Activated naive CD4-positive, alpha-beta T cell (primary cell): ENCODE measurements around the gene SDCCAG8.

Source experiments
- DNase-seq, 4 experiments: peaks; one replicate each; lab custom pipeline; 2025; lab: John Stamatoyannopoulos, UW

Gene SDCCAG8

GRCh38 chr1:243420016-243420945, 164.4 kb downstream of the SDCCAG8 start:
- DNase-seq, result no peak

- no peak for DNase-seq
Measured at GRCh38 chr1:243420946-243421685, 165.3 kb downstream of the SDCCAG8 start.

DNA sequence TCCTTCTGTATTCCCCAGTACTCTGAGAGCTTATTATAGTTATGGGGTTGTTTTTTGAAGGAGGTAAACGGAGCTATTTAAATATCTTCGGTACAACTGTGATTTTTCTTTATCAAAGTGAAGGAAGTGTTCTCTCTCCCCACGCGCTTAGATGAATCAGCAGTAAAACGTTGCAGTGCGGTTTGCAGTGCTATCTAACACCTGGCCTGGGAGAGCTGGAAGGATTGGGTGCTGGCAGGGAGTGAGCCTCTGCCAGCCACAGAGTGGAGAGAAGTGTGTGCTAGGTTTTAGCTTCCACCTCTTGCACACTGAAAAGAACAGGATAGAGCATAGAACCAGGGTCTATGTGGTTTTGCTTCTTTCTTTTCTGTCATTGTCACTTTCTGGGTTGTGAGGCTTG, 165.9 kb downstream of the SDCCAG8 start:
- DNase-seq, result peak in 1 of 4 experiments; percentile 1

DNA sequence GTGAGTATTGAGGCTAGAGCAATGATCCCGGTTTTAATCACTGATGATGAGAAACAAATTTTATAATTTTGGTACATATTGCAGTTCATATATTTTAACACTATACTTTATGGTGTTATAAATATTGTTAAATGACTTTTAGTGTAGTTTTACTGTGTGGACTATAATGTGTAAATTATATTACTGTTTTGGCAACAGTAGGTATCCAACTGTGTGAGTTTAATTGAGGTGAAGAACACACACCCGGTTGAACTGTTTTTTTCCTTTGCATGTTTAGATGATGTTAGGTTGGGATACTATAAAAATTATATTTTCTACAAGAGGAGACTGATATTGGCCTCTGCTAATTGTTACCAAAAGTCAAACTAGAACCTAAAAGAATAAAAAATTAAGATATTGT, 166.5 kb downstream of the SDCCAG8 start:
- no peak for DNase-seq

GRCh38 chr1:243428084-243428483, 172.2 kb downstream of the SDCCAG8 start:
- DNase-seq, result no peak

- no peak for DNase-seq
Measured at GRCh38 chr1:243428617-243429342, 172.9 kb downstream of the SDCCAG8 start.

GRCh38 chr1:243431591-243431990, 175.8 kb downstream of the SDCCAG8 start:
- no peak for DNase-seq

- DNase-seq, result no peak
Measured at GRCh38 chr1:243432136-243432535, 176.3 kb downstream of the SDCCAG8 start.

GRCh38 chr1:243433737-243434370, 178.0 kb downstream of the SDCCAG8 start:
- DNase-seq, result no peak

GRCh38 chr1:243434594-243434993, 178.8 kb downstream of the SDCCAG8 start:
- no peak for DNase-seq

- DNase-seq, result no peak
Measured at GRCh38 chr1:243435836-243436235, 180.0 kb downstream of the SDCCAG8 start.

GRCh38 chr1:243438146-243438545, 182.3 kb downstream of the SDCCAG8 start:
- no peak for DNase-seq

DNA sequence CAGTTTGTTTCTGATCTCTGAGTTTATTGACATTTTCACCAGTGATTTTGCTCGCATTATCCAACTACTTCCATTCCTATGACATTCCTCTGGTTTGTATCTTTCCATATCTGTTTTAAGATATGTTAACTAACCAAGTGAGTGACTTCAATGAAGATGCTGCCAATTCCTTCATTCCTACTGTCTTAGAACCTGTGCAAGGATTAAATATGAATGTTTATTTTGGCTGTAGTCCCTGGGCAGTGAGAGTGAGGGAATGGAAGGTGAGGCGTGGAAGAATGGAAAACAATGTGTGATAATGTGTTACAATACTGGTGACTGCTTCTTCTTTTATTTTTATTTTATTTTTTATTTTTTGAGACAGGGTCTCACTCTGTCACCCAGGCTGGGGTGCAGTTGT, 183.0 kb downstream of the SDCCAG8 start:
- no peak for DNase-seq

GRCh38 chr1:243440406-243440805, 184.6 kb downstream of the SDCCAG8 start:
- DNase-seq, result no peak

DNA sequence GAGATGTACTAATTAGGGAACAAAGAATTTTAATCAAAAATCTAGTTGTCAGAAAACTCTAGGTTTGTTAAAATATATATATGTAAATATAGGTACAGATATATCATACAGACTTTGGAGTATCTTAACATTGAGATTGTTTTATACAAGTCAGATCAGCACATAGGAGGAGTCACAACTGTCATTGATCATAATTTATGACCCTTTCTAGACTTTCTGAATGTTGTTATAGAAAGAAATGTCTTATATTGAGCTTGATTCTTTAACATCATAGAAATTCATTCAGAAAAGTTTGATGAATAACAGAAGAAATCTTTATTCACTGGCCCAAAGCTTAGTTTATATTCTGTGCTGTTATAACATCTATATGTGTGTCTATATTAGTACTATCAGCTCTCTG, 185.8 kb downstream of the SDCCAG8 start:
- DNase-seq, result no peak

DNA sequence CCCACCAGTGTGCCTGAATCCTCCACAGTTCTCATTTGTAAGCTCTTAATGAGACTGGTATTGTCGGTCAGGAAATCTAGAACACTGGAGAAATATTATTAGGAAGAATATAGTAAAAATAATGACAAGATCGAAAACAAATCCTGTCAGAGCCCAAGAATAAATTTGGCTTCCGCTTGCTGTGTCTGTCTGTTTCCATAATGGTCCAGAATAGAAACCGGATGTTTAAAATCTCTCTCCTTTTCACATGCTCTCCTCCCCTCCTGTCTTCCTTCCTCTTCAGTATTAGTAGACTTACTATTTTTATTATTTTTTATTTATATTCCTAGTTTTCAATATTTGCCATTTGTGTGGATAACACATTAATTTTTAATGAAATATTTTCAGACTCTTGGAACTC, 187.7 kb downstream of the SDCCAG8 start:
- DNase-seq, result no peak

DNA sequence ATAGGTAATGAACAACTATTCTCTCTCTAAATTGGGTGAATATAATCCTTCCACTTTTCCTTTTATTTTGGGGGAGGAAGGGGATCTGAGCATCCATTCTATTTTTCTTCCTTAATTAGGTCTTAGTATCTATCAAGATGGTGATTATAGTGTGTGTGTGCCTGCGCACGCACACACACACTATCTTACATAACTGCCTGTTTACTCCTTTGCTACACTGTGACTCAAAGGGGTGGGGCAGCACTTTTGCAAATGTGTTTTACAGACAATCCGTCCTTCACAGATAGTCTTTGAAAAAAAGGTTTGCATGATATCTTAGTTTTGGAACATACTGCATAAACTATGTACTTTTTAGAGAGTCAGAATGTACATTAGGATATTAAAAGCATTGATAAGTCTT, 191.5 kb downstream of the SDCCAG8 start:
- no peak for DNase-seq

GRCh38 chr1:243447844-243448243, 192.0 kb downstream of the SDCCAG8 start:
- DNase-seq, result no peak

DNA sequence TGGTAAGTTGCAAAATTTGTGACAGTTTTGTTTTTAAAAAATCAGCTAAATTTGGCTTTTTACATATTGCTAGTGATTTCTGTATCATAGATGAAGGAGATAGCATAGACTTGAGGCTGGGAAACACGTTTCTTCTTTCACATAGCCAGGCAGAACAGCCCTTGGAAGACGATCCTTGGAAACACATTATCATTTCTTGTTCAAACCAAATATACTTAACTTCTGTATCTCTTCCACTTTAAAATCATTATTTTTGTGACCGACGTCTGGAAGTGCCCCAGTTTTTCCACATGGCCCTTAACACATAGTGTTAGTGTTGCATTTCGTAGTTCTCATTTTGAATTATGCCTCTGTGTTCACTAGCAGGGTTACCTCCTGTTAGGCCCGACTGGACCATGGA, 193.5 kb downstream of the SDCCAG8 start:
- no peak for DNase-seq

GRCh38 chr1:243452092-243452491, 196.3 kb downstream of the SDCCAG8 start:
- no peak for DNase-seq

DNA sequence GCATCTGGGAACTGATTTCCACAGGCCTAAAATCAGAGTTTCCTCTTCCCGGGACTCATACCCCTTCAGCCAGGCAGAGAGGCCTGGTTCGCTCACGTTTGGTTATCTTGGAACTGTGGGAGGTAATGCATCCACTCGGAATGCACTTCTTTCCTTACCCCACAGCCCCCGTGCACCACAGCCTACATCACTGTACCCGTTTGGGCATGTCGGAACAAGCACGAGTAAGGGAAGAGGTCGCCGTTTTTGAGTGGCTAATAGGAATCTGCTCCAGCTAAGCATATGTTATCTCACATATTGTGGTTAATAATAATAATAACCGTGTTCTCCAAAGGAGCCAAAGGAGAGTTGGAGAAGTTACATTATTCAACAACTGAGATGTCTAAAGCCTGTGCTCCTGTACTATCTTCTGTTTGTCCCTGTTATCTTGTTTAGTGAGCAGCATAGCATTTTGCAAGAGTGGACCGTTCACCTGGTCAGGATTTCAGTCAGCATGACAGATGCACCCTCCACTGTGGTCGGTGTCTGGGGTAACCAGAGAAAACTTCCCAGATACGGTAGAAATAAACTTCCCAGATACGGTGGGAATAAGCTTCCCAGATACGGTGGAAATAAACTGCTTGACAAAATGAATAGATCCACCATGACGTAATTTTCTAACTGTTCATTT, 198.6 kb downstream of the SDCCAG8 start:
- DNase-seq, result no peak
